B cell (primary cell): ENCODE data around the gene SPSB3. TPM values are rescaled to one million over a fixed set of nuclear protein-coding genes. Genes with fewer than 3 reads are reported as not detected.

Experiments used
- ATAC-seq: fragments of 200-7000 bp; cut with Tn5 transposase; one replicate; pipeline ENCODE4 v1.10.0; 2021; ENCODE audit warnings: low read depth, mild to moderate bottlenecking, moderate number of reproducible peaks, moderate library complexity
- CTCF ChIA-PET: fragments of 350-600 bp; sonication (Branson Sonifier 250); formaldehyde crosslinking; loops from one replicate; lab custom pipeline; 2021; ENCODE audit warnings: antibody characterized with exemption, inconsistent platforms; lab: Charles Lee
- POLR2A ChIA-PET: fragments of 350-600 bp; sonication (Branson Sonifier 250); formaldehyde crosslinking; loops from one replicate; lab custom pipeline; 2021; ENCODE audit warnings: antibody characterized with exemption; lab: Charles Lee
- DNase-seq: peaks from one replicate; pipeline ENCODE4 v3.0.0; 2013
- H2AFZ ChIP-seq: 2 replicates; pipeline ENCODE4 v1.6.1; 2012; ENCODE audit warnings: mild to moderate bottlenecking, low read depth, low read length; ENCODE audit not compliant: insufficient read depth, poor library complexity, severe bottlenecking
- H3K27ac ChIP-seq, 2 donors: 1 replicate in 1 of 2; 2 replicates in 1 of 2; pipeline ENCODE4 v1.5.1; 2012 to 2013; ENCODE audit warnings: low read length in 2 of 2, mild to moderate bottlenecking in 2 of 2, moderate library complexity in 1 of 2
- H3K27me3 ChIP-seq, 4 experiments: fragments of 200-600 bp in 1 of 4; sonication (generic) in 1 of 4; replicated peaks in 1 of 4; 1 replicate in 2 of 4; 2 replicates in 2 of 4; pipeline versions ENCODE4 v1.6.1 to v1.7.0; 2013 to 2016; ENCODE audit warnings: low read length in 3 of 4, mild to moderate bottlenecking in 2 of 4, mixed read lengths in 1 of 4, moderate library complexity in 1 of 4; ENCODE audit not compliant: insufficient read depth in 4 of 4, control insufficient read depth in 3 of 4; ENCODE audit errors: control extremely low read depth in 1 of 4
- H3K36me3 ChIP-seq, 2 experiments: replicated peaks in 1 of 2; 1 replicate in 1 of 2; 2 replicates in 1 of 2; pipeline versions ENCODE4 v1.6.1 to v1.7.1; 2013; ENCODE audit warnings: low read length in 1 of 2; ENCODE audit not compliant: insufficient read depth in 2 of 2, control insufficient read depth in 1 of 2; ENCODE audit errors: control extremely low read depth in 1 of 2, extremely low read depth in 1 of 2
- H3K4me1 ChIP-seq, 2 donors: fragments of 200-600 bp in 1 of 2; sonication (generic) in 1 of 2; 1 replicate in 1 of 2; 2 replicates in 1 of 2; pipeline versions ENCODE4 v1.5.1 to v1.6.1; 2013 to 2017; ENCODE audit warnings: low read length in 2 of 2; ENCODE audit not compliant: control insufficient read depth in 2 of 2, insufficient read depth in 2 of 2
- H3K4me2 ChIP-seq: replicated peaks from 2 replicates; pipeline ENCODE3; 2012; ENCODE audit warnings: mild to moderate bottlenecking, low read depth, low read length; ENCODE audit not compliant: poor library complexity, severe bottlenecking
- H3K4me3 ChIP-seq, 5 experiments: fragments of 200-600 bp in 1 of 5; sonication (generic) in 1 of 5; 1 replicate in 3 of 5; 2 replicates in 2 of 5; pipeline versions ENCODE4 v1.5.1 to v1.7.0; 2011 to 2016; ENCODE audit warnings: low read length in 4 of 5, mild to moderate bottlenecking in 4 of 5, low read depth in 2 of 5, control low read depth in 1 of 5, moderate library complexity in 1 of 5; ENCODE audit not compliant: insufficient read depth in 1 of 5; ENCODE audit errors: control extremely low read depth in 1 of 5, extremely low read depth in 1 of 5
- H3K79me2 ChIP-seq: fragments of 200-600 bp; sonication (generic); one replicate; pipeline ENCODE4 v1.6.0; 2016; ENCODE audit warnings: low read length; ENCODE audit not compliant: control insufficient read depth, insufficient read depth
- H3K9ac ChIP-seq: fragments of 200-600 bp; sonication (generic); 2 replicates; pipeline ENCODE4 v1.6.1; 2017; ENCODE audit warnings: mild to moderate bottlenecking, low read length, moderate library complexity
- H3K9me3 ChIP-seq, 3 donors: one replicate each; pipeline versions ENCODE4 v1.6.1 to v1.7.1; 2013; ENCODE audit warnings: low read length in 2 of 3; ENCODE audit not compliant: control insufficient read depth in 2 of 3, insufficient read depth in 1 of 3; ENCODE audit errors: control extremely low read depth in 1 of 3
- H4K20me1 ChIP-seq: 2 replicates; pipeline ENCODE4 v1.6.0; 2012; ENCODE audit warnings: mild to moderate bottlenecking, low read length; ENCODE audit not compliant: insufficient read depth, control insufficient read depth, poor library complexity, severe bottlenecking
- H3K27ac Mint-ChIP-seq: one replicate; pipeline ENCODE4 v1.8.0; 2021; ENCODE audit warnings: mixed read lengths
- H3K27me3 Mint-ChIP-seq: one replicate; pipeline ENCODE4 v1.8.0; 2021; ENCODE audit warnings: mixed read lengths
- H3K4me1 Mint-ChIP-seq: one replicate; pipeline ENCODE4 v1.8.0; 2021; ENCODE audit warnings: mixed read lengths
- H3K4me3 Mint-ChIP-seq: one replicate; pipeline ENCODE4 v1.8.0; 2021; ENCODE audit warnings: mixed read lengths
- H3K9me3 Mint-ChIP-seq: one replicate; pipeline ENCODE4 v1.8.0; 2022; ENCODE audit warnings: mixed read lengths; ENCODE audit not compliant: insufficient read depth
- EZH2 ChIP-seq: IDR thresholded peaks from 2 replicates; pipeline ENCODE4 v1.6.1; 2012; ENCODE audit warnings: borderline replicate concordance, low read depth, mild to moderate bottlenecking, moderate library complexity, low read length; ENCODE audit not compliant: insufficient read depth, poor library complexity, severe bottlenecking
- WGBS: methylation state at CpG from one replicate; pipeline ENCODE4 v1.1.5; 2013; ENCODE audit warnings: missing lambda C conversion rate; ENCODE audit not compliant: insufficient coverage; 5-methylcytosine and 5-hydroxymethylcytosine counted together
- intact Hi-C: fragments of 100-400 bp; cut with micrococcal nuclease; formaldehyde crosslinking; loops from one replicate; pipeline ENCODE4 v1.10.0; 2022
- polyA plus RNA-seq: library from polyadenylated mRNA; depleted of rRNA; stranded (reverse); fragments of >200 nt; gene quantifications from 2 replicates; pipeline ENCODE4 v1.2.3, GENCODE V29; 2012
- total RNA-seq, 2 donors: library from RNA; stranded (reverse); fragments of 120-200 nt in 1 of 2; gene quantifications; 1 replicate in 1 of 2; 2 replicates in 1 of 2; pipeline versions ENCODE4 v1.2.3 to v1.2.4, GENCODE V29; 2013 to 2022
- TF ChIP-seq, protein P1 (sequence below): fragments of 200-600 bp; IDR thresholded peaks from one replicate; pipeline ENCODE4 v1.8.0; 2022; ENCODE audit warnings: antibody characterized with exemption, mild to moderate bottlenecking

The SPSB3 gene
- total and polyA plus RNA-seq, 2 donors (not counting 1 experiment from before 2014, with no cell fraction given) = 91.2 to 264 TPM

DNA sequence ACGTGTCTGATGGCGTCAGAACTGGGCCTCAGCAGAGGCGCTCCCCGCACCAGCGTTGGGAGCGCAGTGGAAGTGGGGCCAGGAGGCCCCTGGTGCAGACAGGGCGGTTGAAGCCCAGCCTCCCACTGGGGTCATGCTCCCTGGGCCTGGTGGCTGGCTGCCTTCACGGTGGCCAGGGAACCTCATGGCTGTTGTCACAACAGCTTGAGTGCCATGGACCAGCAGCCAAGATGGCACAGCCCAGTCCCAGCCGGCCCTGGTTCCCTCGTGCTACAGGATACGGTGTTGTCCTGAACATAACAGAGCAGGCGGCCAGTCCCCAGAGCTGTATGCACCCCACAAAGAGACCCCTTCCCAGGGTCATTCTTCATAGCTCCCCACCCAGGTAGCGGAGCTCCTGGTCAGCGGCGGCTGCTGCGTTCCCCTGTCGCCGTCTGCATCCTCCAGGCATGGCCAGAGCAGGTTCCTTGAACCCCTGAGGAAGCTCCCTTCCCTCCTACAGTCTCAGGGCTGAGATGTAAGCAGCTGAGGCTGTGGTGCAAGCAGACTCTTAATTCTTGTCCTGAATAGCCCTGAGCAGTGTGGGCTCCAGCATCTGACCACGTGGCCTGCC, 40.7 kb downstream of the SPSB3 start:
- H3K9me3 ChIP-seq = peaks cover 0 to 31% (median 0%) of the 10 kb centered on the region in 3 donors
- H4K20me1 ChIP-seq = peaks cover 67% of the 10 kb centered on the region
- H3K4me1 ChIP-seq = no peaks in the 10 kb centered on the region
- H3K9me3 Mint-ChIP-seq = no peaks in the 10 kb centered on the region
- H3K27ac Mint-ChIP-seq = no peak overlapping the region
- ChIA-PET POLR2A (no interaction called here), CTCF (no interaction called here)
- no peaks in the 10 kb centered on the region for H3K4me1 Mint-ChIP-seq
- H3K79me2 ChIP-seq = peaks cover 52% of the 10 kb centered on the region
- no peak overlapping the region for H3K27ac ChIP-seq
- H3K9ac ChIP-seq = no peak overlapping the region
- H3K27me3 Mint-ChIP-seq = no peaks in the 10 kb centered on the region
- TF ChIP-seq EZH2 = no peak
- TF ChIP-seq, protein P1, sequence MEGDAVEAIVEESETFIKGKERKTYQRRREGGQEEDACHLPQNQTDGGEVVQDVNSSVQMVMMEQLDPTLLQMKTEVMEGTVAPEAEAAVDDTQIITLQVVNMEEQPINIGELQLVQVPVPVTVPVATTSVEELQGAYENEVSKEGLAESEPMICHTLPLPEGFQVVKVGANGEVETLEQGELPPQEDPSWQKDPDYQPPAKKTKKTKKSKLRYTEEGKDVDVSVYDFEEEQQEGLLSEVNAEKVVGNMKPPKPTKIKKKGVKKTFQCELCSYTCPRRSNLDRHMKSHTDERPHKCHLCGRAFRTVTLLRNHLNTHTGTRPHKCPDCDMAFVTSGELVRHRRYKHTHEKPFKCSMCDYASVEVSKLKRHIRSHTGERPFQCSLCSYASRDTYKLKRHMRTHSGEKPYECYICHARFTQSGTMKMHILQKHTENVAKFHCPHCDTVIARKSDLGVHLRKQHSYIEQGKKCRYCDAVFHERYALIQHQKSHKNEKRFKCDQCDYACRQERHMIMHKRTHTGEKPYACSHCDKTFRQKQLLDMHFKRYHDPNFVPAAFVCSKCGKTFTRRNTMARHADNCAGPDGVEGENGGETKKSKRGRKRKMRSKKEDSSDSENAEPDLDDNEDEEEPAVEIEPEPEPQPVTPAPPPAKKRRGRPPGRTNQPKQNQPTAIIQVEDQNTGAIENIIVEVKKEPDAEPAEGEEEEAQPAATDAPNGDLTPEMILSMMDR = no peak
- ATAC-seq = no peak
- WGBS = 99% methylated on average over 19 of the region's 19 CpGs
- H3K27me3 ChIP-seq = no peaks in the 10 kb centered on the region
- intact Hi-C loops = no loop called here
- H3K4me2 ChIP-seq = no peak overlapping the region
- H3K36me3 ChIP-seq = peaks cover 0 to 41% of the 10 kb centered on the region in 2 experiments
- no peak overlapping the region for H3K4me3 ChIP-seq
- DNase-seq = no peak
- no peak overlapping the region for H3K4me3 Mint-ChIP-seq
- no peak overlapping the region for H2AFZ ChIP-seq

DNA sequence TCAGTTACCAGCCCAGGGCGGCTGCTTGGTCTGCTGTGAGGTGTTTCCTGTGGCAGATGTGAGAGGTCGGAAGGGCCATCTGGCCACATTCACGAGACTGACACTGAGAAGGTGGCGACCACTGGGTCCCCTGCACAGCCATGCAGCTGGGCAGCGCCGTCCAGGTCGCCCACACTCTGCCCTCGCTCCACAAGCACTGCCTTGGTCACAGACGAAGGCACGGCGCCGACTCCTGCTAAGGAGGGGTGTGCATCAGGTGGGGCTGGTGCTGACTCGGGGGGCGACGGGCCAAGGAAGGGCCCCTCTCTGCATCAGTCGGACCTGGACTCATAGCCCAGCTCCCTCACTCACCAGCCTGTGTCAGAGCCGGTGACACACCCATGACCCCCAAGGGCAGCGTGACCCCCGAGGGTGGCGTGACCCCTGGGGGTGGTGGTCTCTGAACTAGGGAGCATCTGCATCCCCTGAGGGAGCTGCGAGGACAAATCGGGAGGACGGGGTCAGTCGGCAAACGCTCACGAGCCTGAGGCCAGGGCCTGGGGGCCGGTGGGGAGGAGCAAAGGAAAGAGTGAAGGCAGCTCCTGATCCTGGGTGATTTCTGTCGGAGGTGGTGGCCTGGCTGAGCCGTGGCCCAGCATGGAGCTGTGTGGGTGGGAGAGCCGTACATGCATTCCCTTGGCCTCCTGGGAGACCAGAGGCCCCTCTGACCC, 41.4 kb downstream of the SPSB3 start:
- DNase-seq = no peak
- Mint-ChIP-seq H3K9me3 (no peaks in the 10 kb centered on the region), H3K27me3 (no peaks in the 10 kb centered on the region), H3K27ac (no peak overlapping the region), H3K4me1 (no peaks in the 10 kb centered on the region), H3K4me3 (no peak overlapping the region)
- TF ChIP-seq EZH2 = no peak
- POLR2A ChIA-PET = no interaction called here
- CTCF ChIA-PET = no interaction called here
- Histone ChIP-seq H4K20me1 (peaks cover 61% of the 10 kb centered on the region), H3K4me1 (no peaks in the 10 kb centered on the region), H3K9me3 (peaks cover 0 to 37% (median 0%) of the 10 kb centered on the region in 3 donors), H3K4me2 (no peak overlapping the region), H3K4me3 (no peak overlapping the region), H3K27ac (no peak overlapping the region), H3K27me3 (no peaks in the 10 kb centered on the region), H3K79me2 (peaks cover 50% of the 10 kb centered on the region), H2AFZ (no peak overlapping the region), H3K9ac (no peak overlapping the region), H3K36me3 (peaks cover 0 to 38% of the 10 kb centered on the region in 2 experiments)
- intact Hi-C loops = no loop called here
- no peak for ATAC-seq
- 99% methylated on average over 25 of the region's 30 CpGs for WGBS
